K562 (cell line): ENCODE data around the gene ALDH1A2. TPM values are rescaled to one million over a fixed set of nuclear protein-coding genes. Genes with fewer than 3 reads are reported as not detected.

Experiments
- ATAC-seq: fragments of 200-7000 bp; cut with Tn5 transposase; 3 replicates; pipeline ENCODE4 v1.9.1; 2020; ENCODE audit warnings: moderate library complexity
- BruUV-seq: library from RNA; stranded (reverse); fragments of 400-500 nt; replicated peaks from 2 replicates; lab custom pipeline; 2021; lab: Mats Ljungman, UMichigan
- CTCF ChIA-PET: fragments of 300-600 bp; formaldehyde crosslinking; extraction: SDS; loops from one replicate; lab custom pipeline; 2021; ENCODE audit warnings: low intra/inter-chr PET ratio; lab: Yijun Ruan, JAX
- POLR2A ChIA-PET: fragments of 300-600, 350-650 bp; sonication (Branson Sonifier 250); formaldehyde crosslinking; extraction: SDS; loops from one replicate; lab custom pipeline; 2021; ENCODE audit warnings: antibody characterized with exemption, inconsistent platforms; lab: Yijun Ruan, JAX
- DNase-seq, 4 experiments: peaks; one replicate each; pipeline versions ENCODE4 v3.0.0 to v3.0.0-alpha.2; 2011 to 2018; ENCODE audit warnings: low spot score in 3 of 4, mixed read lengths in 3 of 4; ENCODE audit errors: extremely low read depth in 1 of 4
- FAIRE-seq: peaks from 2 replicates; lab custom pipeline; 2011; peaks lifted over from hg19 to GRCh38; lab: Jason Lieb, UNC
- H2AFZ ChIP-seq: 2 replicates; pipeline ENCODE4 v1.6.0; 2011; ENCODE audit warnings: low read depth, low read length, control low read depth, inconsistent platforms
- H3K27ac ChIP-seq: fragments of 200-600 bp; 3 replicates; pipeline ENCODE4 v1.8.0; 2011; ENCODE audit warnings: low read depth, mild to moderate bottlenecking, control low read depth, inconsistent platforms, low read length, moderate library complexity, mixed read lengths; ENCODE audit errors: extremely low read depth
- H3K27me3 ChIP-seq, 2 experiments: fragments of 300-600 bp in 1 of 2; 2 replicates in 1 of 2; 3 replicates in 1 of 2; pipeline versions ENCODE4 v1.6.0 to v1.8.0; 2011; ENCODE audit warnings: inconsistent platforms in 2 of 2, low read length in 2 of 2, mild to moderate bottlenecking in 1 of 2, mixed read lengths in 1 of 2, moderate library complexity in 1 of 2; ENCODE audit not compliant: control insufficient read depth in 2 of 2, insufficient read depth in 2 of 2
- H3K36me3 ChIP-seq: fragments of 300-600 bp; 3 replicates; pipeline ENCODE4 v1.8.0; 2011; ENCODE audit warnings: mild to moderate bottlenecking, low read length, inconsistent platforms; ENCODE audit not compliant: control insufficient read depth, insufficient read depth
- H3K4me1 ChIP-seq, 2 experiments: fragments of 200-600 bp in 1 of 2; replicated peaks in 1 of 2; 2 replicates in 1 of 2; 3 replicates in 1 of 2; pipeline versions ENCODE4 v1.5.1 to v1.8.0; 2011; ENCODE audit warnings: inconsistent platforms in 2 of 2, low read length in 2 of 2, mild to moderate bottlenecking in 1 of 2, mixed read lengths in 1 of 2, moderate library complexity in 1 of 2; ENCODE audit not compliant: control insufficient read depth in 2 of 2, insufficient read depth in 2 of 2
- H3K4me2 ChIP-seq: 2 replicates; pipeline ENCODE4 v1.6.1; 2011; ENCODE audit warnings: low read length, control low read depth, inconsistent platforms, mixed read lengths; ENCODE audit not compliant: insufficient read depth
- H3K4me3 ChIP-seq: fragments of 200-600 bp; sonication (generic), shearing (Covaris generic); 2 replicates; pipeline ENCODE4 v1.5.1; 2016; ENCODE audit warnings: control low read depth, inconsistent platforms
- H3K79me2 ChIP-seq: fragments of 200-600 bp; 3 replicates; pipeline ENCODE4 v1.8.0; 2011; ENCODE audit warnings: low read length, inconsistent platforms; ENCODE audit not compliant: control insufficient read depth, insufficient read depth
- H3K9ac ChIP-seq, 2 experiments: 2 replicates each; pipeline versions ENCODE4 v1.6.0 to v1.6.1; 2011; ENCODE audit warnings: low read depth in 2 of 2, low read length in 2 of 2, control low read depth in 1 of 2, inconsistent platforms in 1 of 2, mild to moderate bottlenecking in 1 of 2, mixed read lengths in 1 of 2; ENCODE audit not compliant: insufficient read depth in 1 of 2
- H3K9me1 ChIP-seq: one replicate; pipeline ENCODE4 v1.6.0; 2011; ENCODE audit warnings: inconsistent platforms, mild to moderate bottlenecking, low read length, moderate library complexity; ENCODE audit not compliant: control insufficient read depth, insufficient read depth
- H3K9me3 ChIP-seq: replicated peaks from 2 replicates; pipeline ENCODE4 v1.5.1; 2011; ENCODE audit warnings: low read depth, low read length, inconsistent platforms; ENCODE audit not compliant: control insufficient read depth, insufficient read depth
- H4K20me1 ChIP-seq: replicated peaks from 2 replicates; pipeline ENCODE4 v1.6.1; 2011; ENCODE audit warnings: low read length, inconsistent platforms, mixed read lengths; ENCODE audit not compliant: control insufficient read depth, insufficient read depth
- CCNT2 ChIP-seq: IDR thresholded peaks from 2 replicates; pipeline ENCODE4 v1.6.1; 2011; ENCODE audit warnings: borderline replicate concordance, low read depth, mild to moderate bottlenecking, moderate library complexity, mixed read lengths, low read length; ENCODE audit not compliant: insufficient read length; ENCODE audit errors: extremely low read depth
- CHD2 ChIP-seq: IDR thresholded peaks from 2 replicates; pipeline ENCODE4 v1.6.1; 2011; ENCODE audit warnings: low read depth, low read length
- DPF2 ChIP-seq: fragments of 450-650 bp; IDR thresholded peaks from 2 replicates; pipeline ENCODE4 v1.6.1; 2016
- KAT7 ChIP-seq: sonication (generic); formaldehyde crosslinking; IDR thresholded peaks from 2 replicates; pipeline ENCODE4 v1.8.0; 2022; ENCODE audit warnings: missing genetic modification reagents, mild to moderate bottlenecking, borderline replicate concordance
- MAFG ChIP-seq: fragments of 450-650 bp; conservative IDR thresholded peaks from 2 replicates; pipeline ENCODE4 v1.6.1; 2016; ENCODE audit warnings: missing genetic modification characterization, missing compliant biosample characterization
- NFE2L1 ChIP-seq: fragments of 450-650 bp; IDR thresholded peaks from 2 replicates; pipeline ENCODE4 v1.6.1; 2016; ENCODE audit warnings: missing genetic modification characterization, low read depth, mild to moderate bottlenecking, missing compliant biosample characterization, moderate library complexity, borderline replicate concordance
- NUFIP1 ChIP-seq: fragments of 450-650 bp; IDR thresholded peaks from 2 replicates; pipeline ENCODE4 v1.6.1; 2018; ENCODE audit not compliant: partially characterized antibody
- RCOR1 ChIP-seq, 2 experiments: IDR thresholded peaks; 2 replicates each; pipeline ENCODE4 v1.6.1; 2012; ENCODE audit warnings: low read depth in 2 of 2, low read length in 2 of 2, borderline replicate concordance in 1 of 2, improper control_type of control experiment in 1 of 2
- SOX6 ChIP-seq: fragments of 450-650 bp; IDR thresholded peaks from 2 replicates; pipeline ENCODE4 v1.6.1; 2014; ENCODE audit warnings: mild to moderate bottlenecking
- TCF3 ChIP-seq: sonication (generic); formaldehyde crosslinking; IDR thresholded peaks from 2 replicates; pipeline ENCODE4 v1.4.0; 2020; ENCODE audit warnings: mild to moderate bottlenecking, missing genetic modification reagents
- ZC3H4 ChIP-seq: sonication (generic); formaldehyde crosslinking; IDR thresholded peaks from 2 replicates; pipeline ENCODE4 v1.9.0; 2021; ENCODE audit warnings: missing genetic modification reagents, borderline replicate concordance
- ZC3H8 ChIP-seq: fragments of 450-650 bp; IDR thresholded peaks from 2 replicates; pipeline ENCODE4 v1.6.1; 2017
- ZNF184 ChIP-seq: sonication (generic); formaldehyde crosslinking; IDR thresholded peaks from 2 replicates; pipeline ENCODE4 v1.5.0; 2020; ENCODE audit warnings: missing genetic modification reagents
- ZNF280A ChIP-seq: fragments of 450-650 bp; IDR thresholded peaks from 2 replicates; pipeline ENCODE4 v1.6.1; 2018; ENCODE audit warnings: mild to moderate bottlenecking, low read depth; ENCODE audit not compliant: partially characterized antibody
- WGBS: fragments of 100-300 bp; shearing (Covaris generic); methylation state at CpG from one replicate; pipeline ENCODE4 v1.1.6; 2016; ENCODE audit warnings: low coverage, mixed read lengths; ENCODE audit not compliant: insufficient coverage; ENCODE audit errors: missing lambda C conversion rate; 5-methylcytosine and 5-hydroxymethylcytosine counted together
- in situ Hi-C: fragments of 300-500 bp; cut with MboI; formaldehyde crosslinking; loops from 4 replicates; pipeline ENCODE4 v1.15.0; 2018; ENCODE audit warnings: inconsistent platforms, mixed read lengths
- intact Hi-C: fragments of 100-400 bp; cut with micrococcal nuclease; formaldehyde crosslinking; loops from 2 replicates; pipeline ENCODE4 v1.14.2; 2022
- polyA plus RNA-seq, 8 experiments: library from polyadenylated mRNA; depleted of rRNA in 4 of 8; stranded (reverse) in 5 of 8; unstranded in 3 of 8; fragments of >200 nt; fragmentation: Nextera tagmentation in 2 of 8; fragmentation: Illumina TruSeq in 1 of 8; extraction: Ambion mirVana in 2 of 8; extraction: Trizol in 1 of 8; gene quantifications; 2 replicates each; pipeline versions ENCODE4 v1.2.1 to v1.2.3, GENCODE V29; 2011 to 2014; ENCODE audit warnings: inconsistent platforms in 1 of 8, missing spikeins in 1 of 8
- total RNA-seq, 7 experiments: library from RNA; depleted of rRNA in 6 of 7; stranded (reverse); fragments of >200 nt in 6 of 7; fragmentation: Illumina TruSeq in 2 of 7; extraction: Trizol in 2 of 7; gene quantifications; 2 replicates each; pipeline versions ENCODE4 v1.2.1 to v1.2.3, GENCODE V29; 2011 to 2021; ENCODE audit warnings: low replicate concordance in 1 of 7
- TF ChIP-seq, protein P1 (sequence below): sonication (generic); formaldehyde crosslinking; IDR thresholded peaks from 2 replicates; pipeline ENCODE4 v1.9.0; 2022; ENCODE audit warnings: mild to moderate bottlenecking, missing genetic modification reagents
- TF ChIP-seq, protein P2 (sequence below): fragments of 250-450 bp; sonication (Bioruptor Pico); IDR thresholded peaks from 2 replicates; pipeline ENCODE4 v1.8.0; 2022; ENCODE audit warnings: inconsistent platforms
- TF ChIP-seq, protein P3 (sequence below): sonication (generic); IDR thresholded peaks from 2 replicates; pipeline ENCODE4 v1.6.1; 2016

ALDH1A2 gene
- total and polyA plus RNA-seq, 9 of the 15 experiments (the other 6 are each of a cell fraction or from before 2014, with no cell fraction given), result 115 to 393 (median 333) TPM

DNA sequence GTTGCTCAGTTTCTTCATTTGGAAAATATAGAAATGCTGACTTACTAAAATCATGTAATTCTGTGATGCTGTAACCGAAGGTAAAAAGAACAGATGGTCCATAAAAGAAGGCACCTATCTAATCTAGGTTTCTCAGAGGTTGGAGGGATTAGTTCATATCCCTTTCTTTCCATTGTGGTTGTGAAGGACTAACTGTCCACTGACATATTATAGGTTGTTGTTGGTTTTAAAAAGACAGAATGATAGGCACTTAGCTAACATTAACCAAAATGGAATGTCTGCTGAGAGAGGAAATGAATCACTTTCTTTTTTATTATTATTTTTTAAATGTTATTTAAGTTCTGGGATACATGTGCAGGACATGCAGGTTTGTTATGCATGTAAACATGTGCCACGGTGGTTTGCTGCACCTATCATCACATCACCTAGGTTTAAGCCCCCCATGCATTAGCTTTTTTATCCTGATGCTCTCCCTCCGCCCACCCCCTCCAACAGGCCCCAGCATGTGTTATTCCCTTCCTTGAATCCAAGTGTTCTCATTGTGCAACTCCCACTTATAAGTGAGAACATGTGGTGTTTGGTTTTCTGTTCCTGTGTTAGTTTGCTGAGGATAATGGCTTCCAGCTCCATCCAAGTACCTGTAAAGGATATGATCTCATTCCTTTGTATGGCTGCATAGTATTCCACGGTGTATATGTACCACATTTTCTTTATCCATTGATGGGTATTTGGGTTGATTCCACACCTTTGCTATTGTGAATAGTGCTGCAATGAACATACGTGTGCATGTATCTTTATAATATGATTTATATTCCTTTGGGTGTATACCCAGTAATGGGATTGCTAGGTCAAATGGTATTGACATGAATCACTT is 45.8 kb downstream of the ALDH1A2 start:
- FAIRE-seq, result peak; percentile 42
- Histone ChIP-seq H3K9me1 (no peaks in the 10 kb centered on the region), H2AFZ (no peak overlapping the region), H3K36me3 (peaks cover 23% of the 10 kb centered on the region; the same call in 2 of the 3 replicates), H3K9me3 (no peaks in the 10 kb centered on the region), H4K20me1 (peaks cover 12% of the 10 kb centered on the region), H3K4me1 (peaks cover 0 to 6% of the 10 kb centered on the region in 2 experiments; a peak in 3 of 5 replicates), H3K27ac (peak overlapping the region; percentile 0; the same call in 1 of the 3 replicates), H3K9ac (no peak overlapping the region), H3K4me2 (no peak overlapping the region), H3K27me3 (no peaks in the 10 kb centered on the region), H3K79me2 (peaks cover 100% of the 10 kb centered on the region), H3K4me3 (no peak overlapping the region)
- intact Hi-C loops, result no loop called here
- ChIA-PET POLR2A (no interaction called here), CTCF (no interaction called here)
- in situ Hi-C loops, result no loop called here
- DNase-seq, result no peak
- BruUV-seq, result no TSS peak
- 60% methylated on average over 5 of the region's 5 CpGs for WGBS
- ATAC-seq, result peak; percentile 33
- TF ChIP-seq NFE2L1, result no peak
- TF ChIP-seq, protein P1, sequence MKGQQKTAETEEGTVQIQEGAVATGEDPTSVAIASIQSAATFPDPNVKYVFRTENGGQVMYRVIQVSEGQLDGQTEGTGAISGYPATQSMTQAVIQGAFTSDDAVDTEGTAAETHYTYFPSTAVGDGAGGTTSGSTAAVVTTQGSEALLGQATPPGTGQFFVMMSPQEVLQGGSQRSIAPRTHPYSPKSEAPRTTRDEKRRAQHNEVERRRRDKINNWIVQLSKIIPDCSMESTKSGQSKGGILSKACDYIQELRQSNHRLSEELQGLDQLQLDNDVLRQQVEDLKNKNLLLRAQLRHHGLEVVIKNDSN (CRISPR knock-in tag), result no peak
- TF ChIP-seq SOX6, result peak; percentile 47; the same call in 1 of the 2 replicates
- 0 out of 2 replicates have a peak, but pooled peaks have one; percentile 19 for TF ChIP-seq MAFG (tag)
- TF ChIP-seq, protein P2, sequence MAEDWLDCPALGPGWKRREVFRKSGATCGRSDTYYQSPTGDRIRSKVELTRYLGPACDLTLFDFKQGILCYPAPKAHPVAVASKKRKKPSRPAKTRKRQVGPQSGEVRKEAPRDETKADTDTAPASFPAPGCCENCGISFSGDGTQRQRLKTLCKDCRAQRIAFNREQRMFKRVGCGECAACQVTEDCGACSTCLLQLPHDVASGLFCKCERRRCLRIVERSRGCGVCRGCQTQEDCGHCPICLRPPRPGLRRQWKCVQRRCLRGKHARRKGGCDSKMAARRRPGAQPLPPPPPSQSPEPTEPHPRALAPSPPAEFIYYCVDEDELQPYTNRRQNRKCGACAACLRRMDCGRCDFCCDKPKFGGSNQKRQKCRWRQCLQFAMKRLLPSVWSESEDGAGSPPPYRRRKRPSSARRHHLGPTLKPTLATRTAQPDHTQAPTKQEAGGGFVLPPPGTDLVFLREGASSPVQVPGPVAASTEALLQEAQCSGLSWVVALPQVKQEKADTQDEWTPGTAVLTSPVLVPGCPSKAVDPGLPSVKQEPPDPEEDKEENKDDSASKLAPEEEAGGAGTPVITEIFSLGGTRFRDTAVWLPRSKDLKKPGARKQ (CRISPR knock-in tag), result no peak
- no peak for TF ChIP-seq CHD2
- no peak for TF ChIP-seq ZC3H8
- TF ChIP-seq TCF3 (CRISPR knock-in tag), result peak; percentile 68
- TF ChIP-seq, protein P3, sequence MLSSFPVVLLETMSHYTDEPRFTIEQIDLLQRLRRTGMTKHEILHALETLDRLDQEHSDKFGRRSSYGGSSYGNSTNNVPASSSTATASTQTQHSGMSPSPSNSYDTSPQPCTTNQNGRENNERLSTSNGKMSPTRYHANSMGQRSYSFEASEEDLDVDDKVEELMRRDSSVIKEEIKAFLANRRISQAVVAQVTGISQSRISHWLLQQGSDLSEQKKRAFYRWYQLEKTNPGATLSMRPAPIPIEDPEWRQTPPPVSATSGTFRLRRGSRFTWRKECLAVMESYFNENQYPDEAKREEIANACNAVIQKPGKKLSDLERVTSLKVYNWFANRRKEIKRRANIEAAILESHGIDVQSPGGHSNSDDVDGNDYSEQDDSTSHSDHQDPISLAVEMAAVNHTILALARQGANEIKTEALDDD, result peak; percentile 71
- no peak for TF ChIP-seq ZC3H4 (CRISPR knock-in tag)
- TF ChIP-seq CCNT2, result no peak
- no peak for TF ChIP-seq ZNF184 (CRISPR knock-in tag)
- TF ChIP-seq RCOR1 (IDR thresholded peaks at IDR 0.05; ENCODE audit: borderline replicate concordance in 1 of 2, low read depth in 2 of 2, low read length in 2 of 2), result no peak
- TF ChIP-seq KAT7 (CRISPR knock-in tag), result no peak
- TF ChIP-seq DPF2, result peak; percentile 33; the same call in 1 of the 2 replicates
- no peak for TF ChIP-seq ZNF280A
- no peak for TF ChIP-seq NUFIP1
